Thoracic aorta (tissue), 2 donors: ENCODE data around the gene TTLL11. TPM values are rescaled to one million over a fixed set of nuclear protein-coding genes. Genes with fewer than 3 reads are reported as not detected.
A peak's percentile ranks its signal among the peaks of the same experiment; 100 is the strongest.

ENCODE experiments used
- ATAC-seq: fragments of 150-250 bp; one replicate; pipeline ENCODE4 v1.8.0; 2017; ENCODE audit warnings: low read depth; ENCODE audit not compliant: insufficient number of reproducible peaks, low FRiP score
- DNase-seq: peaks from one replicate; pipeline ENCODE4 v3.0.0-alpha.2; 2020; ENCODE audit warnings: low spot score
- H3K27ac ChIP-seq, 2 donors: fragments of 200-600 bp; sonication (generic); 1 replicate in 1 of 2; 2 replicates in 1 of 2; pipeline ENCODE4 v1.5.1; 2016; ENCODE audit warnings: mild to moderate bottlenecking in 2 of 2, moderate library complexity in 2 of 2
- H3K27me3 ChIP-seq: fragments of 200-600 bp; sonication (generic); replicated peaks from 2 replicates; pipeline ENCODE4 v1.6.0; 2016; ENCODE audit warnings: mild to moderate bottlenecking; ENCODE audit not compliant: insufficient read depth
- H3K36me3 ChIP-seq: fragments of 200-600 bp; sonication (generic); one replicate; pipeline ENCODE4 v1.5.1; 2016
- H3K4me1 ChIP-seq, 2 donors: fragments of 200-600 bp; sonication (generic); 1 replicate in 1 of 2; 2 replicates in 1 of 2; pipeline versions ENCODE4 v1.5.1 to v1.6.0; 2016; ENCODE audit warnings: low read depth in 2 of 2, mild to moderate bottlenecking in 1 of 2; ENCODE audit not compliant: control insufficient read depth in 1 of 2
- H3K4me3 ChIP-seq: fragments of 200-600 bp; sonication (generic); 2 replicates; pipeline ENCODE4 v1.5.1; 2016; ENCODE audit warnings: mild to moderate bottlenecking
- H3K9me3 ChIP-seq: fragments of 200-600 bp; sonication (generic); 2 replicates; pipeline ENCODE4 v1.5.1; 2016
- CTCF ChIP-seq: fragments of 200-600 bp; sonication (generic); IDR thresholded peaks from one replicate; pipeline ENCODE4 v1.5.1; 2019; ENCODE audit warnings: antibody characterized with exemption
- total RNA-seq, 2 donors: library from RNA; depleted of rRNA; stranded (reverse); fragments of >200 nt; gene quantifications; one replicate each; pipeline versions ENCODE4 v1.1.0 to v1.2.3, GENCODE V29; 2016

Gene TTLL11
- total RNA-seq, 2 donors from 2014 or later = 25.7 to 31.2 TPM

GRCh38 chr9:121926351-121926801 is 166.7 kb downstream of the TTLL11 start:
- H3K4me3 ChIP-seq = peak overlapping the region; percentile 3
- ATAC-seq = no peak
- H3K27ac ChIP-seq = no peak overlapping the region
- no peaks in the 10 kb centered on the region for H3K36me3 ChIP-seq
- H3K9me3 ChIP-seq = no peaks in the 10 kb centered on the region
- no peak for DNase-seq
- no peak for TF ChIP-seq CTCF
- H3K27me3 ChIP-seq = no peaks in the 10 kb centered on the region
- H3K4me1 ChIP-seq = peaks cover 0 to 17% of the 10 kb centered on the region in 2 donors

- no peak for ATAC-seq
- no peak for DNase-seq
- no peak for TF ChIP-seq CTCF
- H3K27me3 ChIP-seq = no peaks in the 10 kb centered on the region
- H3K9me3 ChIP-seq = no peaks in the 10 kb centered on the region
- H3K4me1 ChIP-seq = peaks cover 0 to 17% of the 10 kb centered on the region in 2 donors
- H3K27ac ChIP-seq = no peak overlapping the region
- H3K36me3 ChIP-seq = no peaks in the 10 kb centered on the region
- no peak overlapping the region for H3K4me3 ChIP-seq
These were observed 167.2 kb downstream of the TTLL11 start for GRCh38 chr9:121925935-121926334.

- Histone ChIP-seq H3K9me3 (no peaks in the 10 kb centered on the region), H3K27me3 (no peaks in the 10 kb centered on the region), H3K4me3 (no peak overlapping the region), H3K27ac (no peak overlapping the region), H3K36me3 (no peaks in the 10 kb centered on the region), H3K4me1 (peaks cover 0 to 17% of the 10 kb centered on the region in 2 donors)
- TF ChIP-seq CTCF = no peak
- no peak for DNase-seq
- no peak for ATAC-seq
These were observed 168.4 kb downstream of the TTLL11 start for GRCh38 chr9:121924700-121925099.

GRCh38 chr9:121921444-121921843 is 171.7 kb downstream of the TTLL11 start:
- H3K9me3 ChIP-seq = no peaks in the 10 kb centered on the region
- ATAC-seq = no peak
- H3K27ac ChIP-seq = no peak overlapping the region
- H3K27me3 ChIP-seq = no peaks in the 10 kb centered on the region
- DNase-seq = no peak
- peaks cover 0 to 8% of the 10 kb centered on the region in 2 donors for H3K4me1 ChIP-seq
- TF ChIP-seq CTCF = no peak
- no peaks in the 10 kb centered on the region for H3K36me3 ChIP-seq
- no peak overlapping the region for H3K4me3 ChIP-seq

GRCh38 chr9:121917375-121918335 is 175.5 kb downstream of the TTLL11 start:
- no peak for ATAC-seq
- TF ChIP-seq CTCF = no peak
- H3K36me3 ChIP-seq = no peaks in the 10 kb centered on the region

More at GRCh38 chr9:121917375-121918335, 175.5 kb downstream of the TTLL11 start:
- Histone ChIP-seq H3K4me3 (no peak overlapping the region), H3K4me1 (no peaks in the 10 kb centered on the region), H3K27ac (no peak overlapping the region), H3K9me3 (no peaks in the 10 kb centered on the region), H3K27me3 (no peaks in the 10 kb centered on the region)
- no peak for DNase-seq
